ENCODE results near the gene KIF20A.

DNA sequence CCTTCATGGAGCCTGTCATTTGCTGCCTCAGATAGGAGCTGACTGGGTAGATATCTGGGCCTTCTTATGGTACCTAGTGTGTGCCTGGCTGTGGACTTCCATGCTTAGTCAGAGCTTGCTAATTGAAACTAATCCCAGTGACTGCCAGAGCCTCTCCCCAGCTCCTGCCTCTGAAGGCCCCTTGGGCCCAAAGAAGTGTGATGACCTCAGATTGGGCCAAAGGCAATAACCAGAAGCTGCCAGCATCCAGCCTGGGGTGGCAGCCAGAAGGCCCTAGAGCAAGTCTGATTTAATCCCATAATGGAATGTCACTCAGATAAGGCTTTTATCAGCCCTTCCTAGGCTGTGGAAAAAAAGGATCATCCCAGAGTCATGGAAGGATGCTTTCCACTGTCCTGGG, 51.3 kb downstream of the KIF20A start:
- TF ChIP-seq ZNF384 (IDR thresholded peaks at IDR 0.05) (no peak), ELF4 (IDR thresholded peaks at IDR 0.05) (no peak), SP1 (IDR thresholded peaks at IDR 0.05) (no peak), NFRKB (IDR thresholded peaks at IDR 0.05) (no peak), TARDBP (IDR thresholded peaks at IDR 0.05) (no peak), SUZ12 (IDR thresholded peaks at IDR 0.05) (no peak), BHLHE40 (IDR thresholded peaks at IDR 0.05; ENCODE audit: borderline replicate concordance) (no peak), FOXM1 (IDR thresholded peaks at IDR 0.05; ENCODE audit: borderline replicate concordance) (no peak), HDGF (IDR thresholded peaks at IDR 0.05; ENCODE audit: borderline replicate concordance) (no peak), FOXA1 (IDR thresholded peaks at IDR 0.05) (no peak), FOXK2 (IDR thresholded peaks at IDR 0.05) (no peak), LEF1 (IDR thresholded peaks at IDR 0.05; ENCODE audit: borderline replicate concordance) (no peak)
- TF ChIP-seq, protein P1, sequence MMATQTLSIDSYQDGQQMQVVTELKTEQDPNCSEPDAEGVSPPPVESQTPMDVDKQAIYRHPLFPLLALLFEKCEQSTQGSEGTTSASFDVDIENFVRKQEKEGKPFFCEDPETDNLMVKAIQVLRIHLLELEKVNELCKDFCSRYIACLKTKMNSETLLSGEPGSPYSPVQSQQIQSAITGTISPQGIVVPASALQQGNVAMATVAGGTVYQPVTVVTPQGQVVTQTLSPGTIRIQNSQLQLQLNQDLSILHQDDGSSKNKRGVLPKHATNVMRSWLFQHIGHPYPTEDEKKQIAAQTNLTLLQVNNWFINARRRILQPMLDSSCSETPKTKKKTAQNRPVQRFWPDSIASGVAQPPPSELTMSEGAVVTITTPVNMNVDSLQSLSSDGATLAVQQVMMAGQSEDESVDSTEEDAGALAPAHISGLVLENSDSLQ (IDR thresholded peaks at IDR 0.05): no peak

Measured in HEK293T (cell line).